Thoracic aorta (tissue), 2 donors: Measurements from ENCODE around the gene CREB3L1. TPM values are rescaled to one million over a fixed set of nuclear protein-coding genes. Genes with fewer than 3 reads are reported as not detected.

Experiments
- ATAC-seq: fragments of 150-250 bp; one replicate; pipeline ENCODE4 v1.8.0; 2017; ENCODE audit warnings: low read depth; ENCODE audit not compliant: insufficient number of reproducible peaks, low FRiP score
- DNase-seq: peaks from one replicate; pipeline ENCODE4 v3.0.0-alpha.2; 2020; ENCODE audit warnings: low spot score
- H3K27ac ChIP-seq, 2 donors: fragments of 200-600 bp; sonication (generic); 1 replicate in 1 of 2; 2 replicates in 1 of 2; pipeline ENCODE4 v1.5.1; 2016; ENCODE audit warnings: mild to moderate bottlenecking in 2 of 2, moderate library complexity in 2 of 2
- H3K27me3 ChIP-seq: fragments of 200-600 bp; sonication (generic); replicated peaks from 2 replicates; pipeline ENCODE4 v1.6.0; 2016; ENCODE audit warnings: mild to moderate bottlenecking; ENCODE audit not compliant: insufficient read depth
- H3K36me3 ChIP-seq: fragments of 200-600 bp; sonication (generic); one replicate; pipeline ENCODE4 v1.5.1; 2016
- H3K4me1 ChIP-seq, 2 donors: fragments of 200-600 bp; sonication (generic); 1 replicate in 1 of 2; 2 replicates in 1 of 2; pipeline versions ENCODE4 v1.5.1 to v1.6.0; 2016; ENCODE audit warnings: low read depth in 2 of 2, mild to moderate bottlenecking in 1 of 2; ENCODE audit not compliant: control insufficient read depth in 1 of 2
- H3K4me3 ChIP-seq: fragments of 200-600 bp; sonication (generic); 2 replicates; pipeline ENCODE4 v1.5.1; 2016; ENCODE audit warnings: mild to moderate bottlenecking
- H3K9me3 ChIP-seq: fragments of 200-600 bp; sonication (generic); 2 replicates; pipeline ENCODE4 v1.5.1; 2016
- total RNA-seq, 2 donors: library from RNA; depleted of rRNA; stranded (reverse); fragments of >200 nt; gene quantifications; one replicate each; pipeline versions ENCODE4 v1.1.0 to v1.2.3, GENCODE V29; 2016
- TF ChIP-seq, protein P1 (sequence below): fragments of 200-600 bp; sonication (generic); IDR thresholded peaks from one replicate; pipeline ENCODE4 v1.5.1; 2019; ENCODE audit warnings: antibody characterized with exemption

Gene CREB3L1
- total RNA-seq, 2 donors from 2014 or later, result 3.0 to 7.6 TPM

DNA sequence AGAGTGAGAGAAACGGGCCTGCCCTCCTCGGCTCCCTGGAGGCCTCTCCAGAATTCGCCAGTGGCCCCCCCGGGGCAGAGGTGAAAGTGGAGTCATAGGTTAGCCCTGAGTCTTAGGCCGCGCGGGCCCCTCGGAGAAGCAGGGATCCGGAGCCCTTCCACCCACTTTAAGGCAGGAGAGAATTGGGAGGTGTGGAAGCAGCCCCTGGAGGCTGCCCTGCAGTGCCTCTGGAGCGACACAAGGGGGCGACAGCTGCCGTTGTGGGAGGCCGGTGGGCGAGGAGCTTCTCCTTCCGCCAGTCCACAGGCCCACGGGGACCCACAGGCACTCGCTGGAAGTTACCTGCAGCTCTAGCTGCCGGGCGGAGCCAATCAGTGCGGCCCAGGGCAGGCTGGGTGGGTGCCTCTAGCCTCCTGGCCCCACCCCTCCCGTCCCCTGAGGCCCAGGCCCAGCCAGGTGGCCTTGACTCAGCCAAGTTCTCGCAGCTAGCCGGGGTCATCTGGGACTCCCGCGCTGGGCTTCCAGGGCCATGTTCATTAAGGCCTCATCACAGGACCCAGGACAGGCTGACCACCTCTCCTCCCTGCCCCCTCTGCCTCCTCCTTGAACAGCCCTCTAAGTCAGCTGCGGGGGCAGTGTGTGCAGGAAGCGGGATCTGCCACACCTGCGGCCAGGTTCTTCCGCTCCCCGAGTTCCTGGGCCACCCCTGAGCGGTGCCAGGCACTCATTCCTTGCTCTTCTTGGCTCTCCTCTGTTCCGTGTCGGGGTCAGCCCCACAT lies 74.8 kb downstream of the CREB3L1 start:
- Histone ChIP-seq H3K9me3 (no peaks in the 10 kb centered on the region), H3K4me1 (peaks cover 13 to 14% of the 10 kb centered on the region in 2 donors), H3K4me3 (no peak overlapping the region), H3K36me3 (no peaks in the 10 kb centered on the region), H3K27ac (no peak overlapping the region), H3K27me3 (no peaks in the 10 kb centered on the region)
- DNase-seq (no peak), ATAC-seq (no peak)
- TF ChIP-seq, protein P1, sequence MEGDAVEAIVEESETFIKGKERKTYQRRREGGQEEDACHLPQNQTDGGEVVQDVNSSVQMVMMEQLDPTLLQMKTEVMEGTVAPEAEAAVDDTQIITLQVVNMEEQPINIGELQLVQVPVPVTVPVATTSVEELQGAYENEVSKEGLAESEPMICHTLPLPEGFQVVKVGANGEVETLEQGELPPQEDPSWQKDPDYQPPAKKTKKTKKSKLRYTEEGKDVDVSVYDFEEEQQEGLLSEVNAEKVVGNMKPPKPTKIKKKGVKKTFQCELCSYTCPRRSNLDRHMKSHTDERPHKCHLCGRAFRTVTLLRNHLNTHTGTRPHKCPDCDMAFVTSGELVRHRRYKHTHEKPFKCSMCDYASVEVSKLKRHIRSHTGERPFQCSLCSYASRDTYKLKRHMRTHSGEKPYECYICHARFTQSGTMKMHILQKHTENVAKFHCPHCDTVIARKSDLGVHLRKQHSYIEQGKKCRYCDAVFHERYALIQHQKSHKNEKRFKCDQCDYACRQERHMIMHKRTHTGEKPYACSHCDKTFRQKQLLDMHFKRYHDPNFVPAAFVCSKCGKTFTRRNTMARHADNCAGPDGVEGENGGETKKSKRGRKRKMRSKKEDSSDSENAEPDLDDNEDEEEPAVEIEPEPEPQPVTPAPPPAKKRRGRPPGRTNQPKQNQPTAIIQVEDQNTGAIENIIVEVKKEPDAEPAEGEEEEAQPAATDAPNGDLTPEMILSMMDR, result peak; percentile 70

GRCh38 chr11:46353698-46354097 lies 76.2 kb downstream of the CREB3L1 start:
- no peak for DNase-seq
- H3K27ac ChIP-seq, result no peak overlapping the region

GRCh38 chr11:46356924-46357482 lies 79.5 kb downstream of the CREB3L1 start:
- Histone ChIP-seq H3K4me3 (no peak overlapping the region), H3K36me3 (no peaks in the 10 kb centered on the region), H3K4me1 (peaks cover 11 to 14% of the 10 kb centered on the region in 2 donors), H3K9me3 (no peaks in the 10 kb centered on the region), H3K27ac (no peak overlapping the region), H3K27me3 (no peaks in the 10 kb centered on the region)
- TF ChIP-seq, protein P1, result no peak
- ATAC-seq (no peak), DNase-seq (no peak)

More at GRCh38 chr11:46353698-46354097, 76.2 kb downstream of the CREB3L1 start:
- TF ChIP-seq, protein P1, result no peak
- ATAC-seq, result no peak
- no peaks in the 10 kb centered on the region for H3K36me3 ChIP-seq
- H3K27me3 ChIP-seq, result no peaks in the 10 kb centered on the region
- no peaks in the 10 kb centered on the region for H3K9me3 ChIP-seq
- no peak overlapping the region for H3K4me3 ChIP-seq
- peaks cover 5 to 6% of the 10 kb centered on the region in 2 donors for H3K4me1 ChIP-seq

GRCh38 chr11:46357483-46357936 lies 80.0 kb downstream of the CREB3L1 start:
- Histone ChIP-seq H3K4me1 (peaks cover 15 to 19% of the 10 kb centered on the region in 2 donors), H3K9me3 (no peaks in the 10 kb centered on the region), H3K36me3 (no peaks in the 10 kb centered on the region), H3K27ac (no peak overlapping the region), H3K27me3 (no peaks in the 10 kb centered on the region), H3K4me3 (no peak overlapping the region)
- ATAC-seq (no peak), DNase-seq (no peak)
- TF ChIP-seq, protein P1, result no peak

- H3K4me1 ChIP-seq, result peaks cover 18 to 30% of the 10 kb centered on the region in 2 donors
- ATAC-seq (no peak), DNase-seq (no peak)
- H3K4me3 ChIP-seq, result no peak overlapping the region
- H3K27me3 ChIP-seq, result no peaks in the 10 kb centered on the region
- H3K36me3 ChIP-seq, result no peaks in the 10 kb centered on the region
- no peaks in the 10 kb centered on the region for H3K9me3 ChIP-seq
- H3K27ac ChIP-seq, result no peak overlapping the region
- TF ChIP-seq, protein P1, result no peak
Observed at GRCh38 chr11:46359953-46360352, 82.5 kb downstream of the CREB3L1 start.
